ENCODE data around the gene RNF123.

The RNF123 gene

DNA sequence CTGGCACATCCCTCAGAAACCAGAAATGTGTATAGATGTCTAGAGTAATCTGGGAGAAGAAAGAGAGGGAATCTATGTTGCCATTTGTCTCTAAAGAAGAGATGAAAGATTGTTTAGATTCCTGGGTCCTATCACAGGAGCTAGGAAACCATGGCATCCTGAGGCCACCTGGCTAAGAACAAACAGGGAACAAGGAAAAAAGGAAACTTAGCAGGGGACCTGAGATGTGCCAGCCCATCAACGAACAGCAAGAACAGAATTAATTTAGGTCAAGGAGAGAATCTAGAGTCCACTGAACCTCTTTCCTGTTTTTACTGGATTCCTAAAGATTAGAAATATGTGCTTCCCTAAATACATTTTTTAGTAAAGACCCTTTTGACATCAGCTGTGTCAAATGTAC lies 66.7 kb downstream of the RNF123 start:
- WGBS, 2 experiments (ENCODE audit: insufficient coverage in 2 of 2): 100% methylated on average over 1 of the region's 1 CpG; no CpG with 5 or more reads in 1 of the 2 experiments
- Histone ChIP-seq H3K36me3 (ENCODE audit: control insufficient read depth, insufficient read depth, low read length) (peaks cover 19% of the 10 kb centered on the region), H3K9me3 (ENCODE audit: control insufficient read depth, low read length) (no peaks in the 10 kb centered on the region), H3K4me3 (ENCODE audit: extremely low read depth, insufficient read depth, low read length, poor library complexity, severe bottlenecking) (no peak overlapping the region), H3K4me1 (ENCODE audit: control insufficient read depth, insufficient read depth, low read length, poor library complexity, severe bottlenecking) (no peaks in the 10 kb centered on the region), H3K27ac (ENCODE audit: low read depth, low read length, severe bottlenecking) (no peak overlapping the region)

DNA sequence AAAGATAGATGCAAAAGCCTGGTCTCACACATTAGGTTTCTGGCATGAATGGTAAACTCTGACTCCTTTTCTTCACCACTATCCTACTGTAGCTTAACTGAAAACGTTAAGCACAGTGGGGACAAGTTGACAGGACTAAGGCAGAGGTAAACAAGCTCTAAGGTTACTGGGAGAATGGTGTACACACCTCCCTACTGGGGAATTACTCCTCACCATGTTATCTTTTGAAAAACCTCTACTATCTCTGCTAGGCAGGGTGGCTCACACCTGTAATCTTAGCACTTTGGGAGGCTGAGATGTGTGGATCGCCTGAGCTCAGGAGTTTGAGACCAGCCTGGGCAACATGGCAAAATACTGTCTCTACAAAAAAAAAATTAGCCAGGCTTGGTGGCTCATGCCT lies 67.8 kb downstream of the RNF123 start:
- no peak overlapping the region for H3K27ac ChIP-seq (ENCODE audit: low read depth, low read length, severe bottlenecking)
- WGBS, 2 experiments (ENCODE audit: insufficient coverage in 2 of 2): 100% methylated on average over 1 of the region's 2 CpGs
- H3K4me1 ChIP-seq (ENCODE audit: control insufficient read depth, insufficient read depth, low read length, poor library complexity, severe bottlenecking): no peaks in the 10 kb centered on the region
- H3K4me3 ChIP-seq (ENCODE audit: extremely low read depth, insufficient read depth, low read length, poor library complexity, severe bottlenecking): no peak overlapping the region
- H3K36me3 ChIP-seq (ENCODE audit: control insufficient read depth, insufficient read depth, low read length): peaks cover 22% of the 10 kb centered on the region
- no peaks in the 10 kb centered on the region for H3K9me3 ChIP-seq (ENCODE audit: control insufficient read depth, low read length)

DNA sequence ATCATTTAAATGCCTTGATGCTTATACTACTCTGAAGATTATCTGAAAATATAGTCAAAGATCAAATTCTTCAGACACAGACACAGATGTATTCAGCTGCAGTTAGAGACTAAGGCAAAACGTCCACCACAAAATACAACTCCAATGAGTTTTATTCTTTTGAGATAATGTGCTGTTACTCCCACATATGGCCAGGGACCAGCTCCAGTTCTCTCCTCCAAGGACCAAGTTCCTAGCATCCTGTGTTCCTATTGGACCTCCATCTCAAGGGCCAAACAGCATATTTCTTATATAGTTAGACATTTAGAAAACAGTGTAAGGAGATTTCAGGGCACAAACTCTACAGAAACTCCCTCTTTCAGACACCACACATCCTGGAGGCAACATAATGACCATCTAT lies 69.9 kb downstream of the RNF123 start:
- peaks cover 27% of the 10 kb centered on the region for H3K36me3 ChIP-seq (ENCODE audit: control insufficient read depth, insufficient read depth, low read length)
- no peaks in the 10 kb centered on the region for H3K9me3 ChIP-seq (ENCODE audit: control insufficient read depth, low read length)
- H3K4me1 ChIP-seq (ENCODE audit: control insufficient read depth, insufficient read depth, low read length, poor library complexity, severe bottlenecking): no peaks in the 10 kb centered on the region
- H3K27ac ChIP-seq (ENCODE audit: low read depth, low read length, severe bottlenecking): no peak overlapping the region
- H3K4me3 ChIP-seq (ENCODE audit: extremely low read depth, insufficient read depth, low read length, poor library complexity, severe bottlenecking): no peak overlapping the region
- 80% methylated on average over 1 of the region's 1 CpG; no CpG with 5 or more reads in 1 of the 2 experiments for WGBS, 2 experiments (ENCODE audit: insufficient coverage in 2 of 2)

DNA sequence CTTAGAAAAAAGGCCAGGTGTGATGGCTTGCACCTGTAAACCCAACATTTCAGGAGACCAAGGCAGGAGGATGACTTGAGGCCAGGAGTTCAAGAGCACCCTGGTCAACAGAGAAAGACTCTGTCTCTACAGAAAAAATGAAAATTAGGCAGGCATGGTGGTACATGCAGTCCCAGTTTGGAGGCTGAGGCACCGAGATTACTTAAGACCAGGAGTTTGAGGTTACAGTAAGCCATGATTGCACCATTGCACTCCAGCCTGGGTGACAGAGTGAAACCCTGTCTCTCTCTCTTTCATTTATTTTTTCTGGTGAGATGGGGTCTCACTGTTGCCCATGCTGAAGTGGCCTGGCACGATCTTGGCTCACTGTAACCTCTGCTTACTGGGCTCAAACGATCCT lies 72.3 kb downstream of the RNF123 start:
- Histone ChIP-seq H3K9me3 (ENCODE audit: control insufficient read depth, low read length) (no peaks in the 10 kb centered on the region), H3K4me1 (ENCODE audit: control insufficient read depth, insufficient read depth, low read length, poor library complexity, severe bottlenecking) (no peaks in the 10 kb centered on the region), H3K4me3 (ENCODE audit: extremely low read depth, insufficient read depth, low read length, poor library complexity, severe bottlenecking) (no peak overlapping the region), H3K27ac (ENCODE audit: low read depth, low read length, severe bottlenecking) (no peak overlapping the region), H3K36me3 (ENCODE audit: control insufficient read depth, insufficient read depth, low read length) (peaks cover 43% of the 10 kb centered on the region)
- WGBS, 2 experiments (ENCODE audit: insufficient coverage in 2 of 2): 100% methylated on average over 1 to 3 of the region's 3 CpGs

DNA sequence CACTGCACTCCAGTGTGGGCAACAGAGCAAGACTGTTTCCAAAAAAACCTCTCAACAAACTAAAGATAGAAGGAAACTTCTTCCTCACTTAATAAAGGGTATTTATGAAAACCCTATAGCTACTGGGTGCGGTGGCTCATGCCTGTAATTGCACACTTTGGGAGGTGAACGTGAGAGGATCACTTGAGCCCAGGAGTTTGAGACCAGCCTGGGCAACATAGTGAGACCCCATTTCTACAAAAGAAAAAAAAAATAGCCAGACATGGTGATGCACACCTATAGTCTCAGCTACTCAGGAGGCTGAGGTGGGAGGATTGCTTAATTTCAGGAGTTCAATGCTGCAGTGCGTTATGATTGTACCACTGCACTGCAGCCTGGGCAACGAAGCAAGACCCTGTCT lies 74.6 kb downstream of the RNF123 start:
- H3K9me3 ChIP-seq (ENCODE audit: control insufficient read depth, low read length): no peaks in the 10 kb centered on the region
- 100% methylated on average over 2 to 3 of the region's 4 CpGs for WGBS, 2 experiments (ENCODE audit: insufficient coverage in 2 of 2)

DNA sequence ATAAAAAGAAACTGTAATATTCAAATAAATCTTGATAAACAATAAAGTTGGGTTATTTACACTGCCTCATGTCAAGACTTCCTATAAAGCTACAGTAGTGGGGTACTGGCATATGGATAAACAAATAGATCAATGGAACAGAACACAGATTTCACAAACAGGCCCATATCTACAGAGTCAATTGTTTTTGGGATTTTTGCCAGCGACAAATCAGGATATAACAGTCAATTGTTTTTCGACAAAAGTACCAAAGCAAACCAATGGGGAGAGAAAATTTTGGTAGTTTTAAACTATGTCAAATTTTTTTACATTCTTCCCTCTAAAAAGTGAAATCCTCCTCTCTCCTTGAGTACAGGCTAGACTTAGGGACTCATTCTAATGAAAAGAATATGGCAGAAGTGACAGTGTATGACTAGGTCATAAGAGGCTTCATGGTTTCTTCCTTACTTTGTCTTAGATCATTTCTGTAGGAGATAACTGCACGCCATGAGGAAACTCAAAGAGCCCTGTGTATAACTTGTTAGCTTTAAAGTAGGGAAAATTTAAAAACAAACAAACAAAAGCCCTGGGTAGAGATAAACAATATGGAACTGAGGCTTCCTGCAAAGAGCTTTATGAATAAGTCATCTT lies 80.0 kb downstream of the RNF123 start:
- WGBS, 2 experiments (ENCODE audit: insufficient coverage in 2 of 2): no CpG with 5 or more reads among the region's 3 CpGs
- Histone ChIP-seq H3K36me3 (ENCODE audit: control insufficient read depth, insufficient read depth, low read length) (peaks cover 65% of the 10 kb centered on the region), H3K4me3 (ENCODE audit: extremely low read depth, insufficient read depth, low read length, poor library complexity, severe bottlenecking) (no peak overlapping the region), H3K4me1 (ENCODE audit: control insufficient read depth, insufficient read depth, low read length, poor library complexity, severe bottlenecking) (no peaks in the 10 kb centered on the region), H3K27ac (ENCODE audit: low read depth, low read length, severe bottlenecking) (no peak overlapping the region), H3K9me3 (ENCODE audit: control insufficient read depth, low read length) (no peaks in the 10 kb centered on the region)

More for the DNA sequence above, 74.6 kb downstream of the RNF123 start:
- H3K27ac ChIP-seq (ENCODE audit: low read depth, low read length, severe bottlenecking): no peak overlapping the region
- no peak overlapping the region for H3K4me3 ChIP-seq (ENCODE audit: extremely low read depth, insufficient read depth, low read length, poor library complexity, severe bottlenecking)
- H3K36me3 ChIP-seq (ENCODE audit: control insufficient read depth, insufficient read depth, low read length): peaks cover 56% of the 10 kb centered on the region
- H3K4me1 ChIP-seq (ENCODE audit: control insufficient read depth, insufficient read depth, low read length, poor library complexity, severe bottlenecking): no peaks in the 10 kb centered on the region

DNA sequence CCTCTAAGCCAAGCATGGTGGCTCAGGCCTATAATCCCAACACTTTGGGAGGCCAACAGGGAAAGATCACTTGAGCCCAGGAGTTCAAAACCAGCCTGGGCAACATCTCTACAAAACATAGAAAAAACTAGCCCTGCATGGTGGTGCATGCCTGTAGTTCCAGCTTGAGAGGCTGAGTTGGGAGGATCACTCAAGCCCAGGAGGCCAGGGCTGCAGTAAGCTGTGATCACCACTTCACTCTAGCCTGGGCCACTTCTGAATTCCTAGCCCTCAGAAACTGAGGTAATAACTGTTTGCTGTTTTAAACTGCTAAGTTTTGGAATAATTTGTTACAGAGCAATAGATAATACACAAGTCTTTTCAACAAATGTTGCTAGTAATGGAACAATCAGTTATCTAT lies 80.6 kb downstream of the RNF123 start:
- no peaks in the 10 kb centered on the region for H3K4me1 ChIP-seq (ENCODE audit: control insufficient read depth, insufficient read depth, low read length, poor library complexity, severe bottlenecking)
- no peaks in the 10 kb centered on the region for H3K9me3 ChIP-seq (ENCODE audit: control insufficient read depth, low read length)
- H3K36me3 ChIP-seq (ENCODE audit: control insufficient read depth, insufficient read depth, low read length): peaks cover 63% of the 10 kb centered on the region
- H3K4me3 ChIP-seq (ENCODE audit: extremely low read depth, insufficient read depth, low read length, poor library complexity, severe bottlenecking): no peak overlapping the region
- H3K27ac ChIP-seq (ENCODE audit: low read depth, low read length, severe bottlenecking): no peak overlapping the region

Data from mesodermal cell (in vitro differentiated cells).